Suppressor macrophage treated with lipopolysaccharide for 1 hour (primary cell): Measurements from ENCODE around the gene NEU2.
A peak's percentile ranks its signal among the peaks of the same experiment; 100 is the strongest.

Experiments used
- DNase-seq, 3 donors: peaks; one replicate each; pipeline ENCODE4 v3.0.0-alpha.2; 2020 to 2022

The NEU2 gene

DNA sequence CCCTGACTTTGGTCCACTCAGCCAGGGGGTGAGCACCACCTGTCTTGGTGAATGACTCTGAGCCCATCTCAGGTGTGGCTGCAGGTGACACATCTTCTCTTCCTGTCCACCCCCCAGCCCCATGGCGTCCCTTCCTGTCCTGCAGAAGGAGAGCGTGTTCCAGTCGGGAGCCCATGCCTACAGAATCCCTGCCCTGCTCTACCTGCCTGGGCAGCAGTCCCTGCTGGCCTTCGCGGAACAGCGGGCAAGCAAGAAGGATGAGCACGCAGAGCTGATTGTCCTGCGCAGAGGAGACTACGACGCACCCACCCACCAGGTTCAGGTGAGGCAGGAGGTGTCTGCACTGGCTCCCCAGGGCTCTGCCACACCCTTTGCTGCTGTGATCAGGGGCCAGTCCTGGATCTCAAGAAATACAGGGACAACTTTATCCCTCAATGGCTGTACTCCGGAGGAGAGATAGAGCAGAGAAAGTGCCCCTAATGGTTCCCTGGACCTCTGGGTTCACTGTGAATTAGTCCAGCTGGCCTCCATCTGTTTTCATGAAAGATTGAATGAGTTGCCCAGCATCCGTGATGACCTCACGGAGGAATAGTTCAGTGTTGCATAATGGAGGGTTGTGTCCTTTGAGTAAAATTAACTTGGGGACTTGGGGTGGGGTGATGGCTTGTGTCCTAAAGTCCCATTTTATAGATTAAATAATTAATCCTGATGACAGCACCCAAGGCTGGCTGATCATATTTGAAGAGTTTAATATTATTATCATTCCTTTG, at the start of gene NEU2:
TSS of gene NEU2 (plus strand) at position 122 of the 770 bp plus-strand sequence. CDS start at position 122, 0 bp downstream.
- no peak for DNase-seq

DNA sequence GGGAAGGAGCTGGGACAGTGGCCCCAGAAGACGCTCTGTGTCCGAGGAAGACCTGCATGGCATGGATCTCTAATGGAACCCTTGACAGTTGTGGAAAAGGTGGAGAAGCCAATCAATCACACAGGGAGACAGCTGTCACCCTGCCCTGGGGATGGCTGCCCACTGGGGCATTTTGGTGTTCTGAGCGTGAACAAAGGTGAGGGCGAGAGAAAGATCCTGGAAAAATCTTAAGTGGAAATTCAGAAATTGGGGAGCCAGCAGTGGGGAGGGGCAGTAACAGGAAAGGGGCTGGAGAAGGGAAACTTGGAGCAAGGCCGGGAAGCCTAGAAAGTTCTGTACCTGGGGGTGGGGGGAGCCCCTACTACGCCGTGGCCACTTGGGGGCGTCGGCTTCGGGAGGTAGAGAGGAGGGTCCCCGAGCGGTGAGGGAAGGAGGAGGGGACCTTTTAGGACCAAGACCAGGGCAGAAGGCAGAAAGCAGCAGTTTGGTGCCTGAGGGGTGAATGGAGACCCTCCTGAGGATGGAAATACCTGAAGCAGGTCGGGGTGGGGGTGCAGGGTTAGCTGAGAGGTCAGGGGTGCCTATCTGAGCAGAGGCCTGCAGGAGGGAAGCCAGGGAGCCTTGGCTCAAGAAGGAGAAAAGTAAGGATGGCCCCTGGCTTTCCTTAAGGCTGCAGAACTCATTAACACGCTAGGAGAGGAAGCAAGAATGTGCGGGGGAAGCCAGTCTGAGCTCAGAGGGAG, 49.4 kb upstream of the NEU2 start:
- DNase-seq: peak in 1 of 3 donors; percentile 10

DNA sequence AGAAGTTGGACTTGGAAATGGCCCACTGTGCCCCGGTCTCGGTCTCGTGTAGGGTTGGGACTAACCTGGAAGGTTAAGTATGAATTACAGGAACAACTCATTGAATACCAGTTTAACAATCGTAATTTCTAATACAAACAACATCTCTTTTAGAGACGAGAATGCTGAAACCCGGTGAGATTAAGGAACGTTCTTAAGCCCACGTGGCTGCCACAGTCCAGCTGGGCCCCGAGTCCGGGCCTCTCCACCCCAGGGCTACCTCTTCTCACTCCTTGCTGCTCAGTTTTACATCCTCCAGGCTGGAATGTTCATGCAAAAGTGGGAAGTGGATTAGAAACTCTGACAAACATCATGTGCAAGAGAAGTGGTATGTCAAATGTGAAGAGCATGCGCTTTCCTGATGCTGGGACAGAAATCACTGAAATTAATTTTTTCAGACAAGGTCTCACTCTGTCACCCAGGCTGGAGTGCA, 48.8 kb upstream of the NEU2 start:
- DNase-seq: no peak

DNA sequence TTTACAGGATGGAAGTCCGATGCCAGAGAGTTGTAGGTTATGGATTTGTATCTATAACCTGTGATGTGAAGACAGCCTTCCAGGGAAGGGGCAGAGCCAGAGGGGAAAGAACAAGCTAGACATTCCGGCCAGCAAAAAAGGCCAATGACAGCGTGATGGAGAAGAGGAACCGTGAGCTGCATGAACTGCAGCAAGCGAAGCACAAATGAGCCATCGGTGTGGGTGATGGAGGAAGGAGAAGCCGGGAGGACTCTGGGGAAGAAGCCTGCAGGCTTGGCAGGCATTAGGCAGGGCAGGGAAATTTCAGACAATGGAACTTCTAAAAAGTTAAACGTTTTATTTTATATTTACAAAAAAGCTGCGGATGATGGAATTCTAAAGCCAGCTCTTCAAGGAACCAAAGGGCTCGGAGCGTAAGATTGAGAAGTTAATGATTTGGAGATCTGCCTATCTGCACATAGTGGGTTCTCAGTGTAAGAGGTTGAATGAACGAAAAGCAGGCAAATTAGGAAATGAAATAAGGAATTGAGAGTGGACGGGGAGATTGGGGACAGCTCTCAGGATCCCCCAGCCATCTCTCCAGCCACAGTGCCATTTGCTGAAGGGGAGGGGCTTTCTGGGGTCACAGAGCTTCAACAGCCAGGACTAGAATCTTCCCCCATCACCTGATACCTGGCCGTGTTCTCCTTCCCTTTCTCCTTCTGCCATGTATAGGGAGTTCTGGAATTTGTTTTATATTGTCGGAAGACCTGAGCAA, 47.8 kb upstream of the NEU2 start:
- DNase-seq: peak; percentile 39 to 50 (median 47)

DNA sequence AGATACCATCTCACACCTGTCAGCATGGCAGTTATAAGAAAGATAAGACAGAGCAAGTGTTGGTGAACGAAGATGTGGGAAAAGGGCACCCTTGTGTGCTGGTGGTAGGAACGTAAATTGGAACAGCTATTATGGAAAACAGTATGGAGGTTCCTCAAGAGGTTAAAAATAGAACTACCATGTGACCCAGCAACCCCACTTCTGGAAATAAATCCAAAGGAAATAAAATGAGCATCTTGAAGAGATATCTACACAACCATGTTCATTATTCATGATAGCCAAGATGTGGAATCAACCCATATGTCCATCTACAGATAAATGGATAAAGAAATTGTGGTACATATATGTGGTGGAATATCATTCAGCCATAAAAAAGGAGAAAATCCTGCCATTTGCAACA, 46.3 kb upstream of the NEU2 start:
- DNase-seq: no peak

DNA sequence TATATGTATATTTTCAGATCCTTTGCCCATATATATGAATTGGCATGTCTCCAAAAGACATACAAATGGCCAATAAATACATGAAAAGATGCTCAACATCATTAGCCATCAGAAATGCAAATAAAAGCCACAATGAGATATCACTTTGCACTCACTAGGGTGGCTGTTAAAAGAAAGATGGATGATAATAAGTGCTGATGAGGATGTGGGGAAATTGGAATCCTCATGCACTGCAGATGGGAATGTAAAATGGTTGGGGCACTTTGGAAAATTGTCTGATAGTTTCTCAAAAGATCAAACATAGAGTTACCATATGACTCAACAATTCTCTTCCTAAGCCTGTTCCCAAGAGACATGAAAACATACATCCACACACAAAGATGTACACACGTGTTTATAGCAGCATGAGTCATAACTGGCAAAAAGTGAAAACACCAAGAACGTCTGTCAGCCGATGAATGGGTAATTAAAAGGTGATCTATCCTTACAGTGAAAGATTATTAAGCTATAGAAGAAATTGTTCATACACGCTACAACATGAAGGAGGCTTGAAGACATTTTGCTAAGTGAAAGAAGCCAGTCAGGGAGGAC, 39.1 kb upstream of the NEU2 start:
- no peak for DNase-seq

DNA sequence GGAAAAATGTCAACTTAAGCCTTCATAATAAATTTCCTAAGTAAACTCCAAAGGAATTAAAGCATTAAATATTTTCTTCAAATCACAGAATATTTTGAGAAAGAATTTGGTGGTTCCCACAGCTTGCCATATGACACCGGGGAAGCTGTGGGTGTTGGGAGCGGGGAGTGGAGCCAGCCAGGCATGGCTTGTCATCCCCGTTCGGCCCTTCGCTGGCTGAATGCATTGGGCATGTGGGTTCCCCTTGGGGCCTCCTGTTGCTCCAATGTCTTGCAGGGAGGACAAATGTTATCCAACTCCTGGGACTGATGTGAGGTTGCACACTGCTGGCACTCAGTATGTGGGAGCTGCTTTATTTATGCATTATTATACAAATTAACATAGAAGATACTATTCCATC, 38.0 kb upstream of the NEU2 start:
- DNase-seq: no peak

DNA sequence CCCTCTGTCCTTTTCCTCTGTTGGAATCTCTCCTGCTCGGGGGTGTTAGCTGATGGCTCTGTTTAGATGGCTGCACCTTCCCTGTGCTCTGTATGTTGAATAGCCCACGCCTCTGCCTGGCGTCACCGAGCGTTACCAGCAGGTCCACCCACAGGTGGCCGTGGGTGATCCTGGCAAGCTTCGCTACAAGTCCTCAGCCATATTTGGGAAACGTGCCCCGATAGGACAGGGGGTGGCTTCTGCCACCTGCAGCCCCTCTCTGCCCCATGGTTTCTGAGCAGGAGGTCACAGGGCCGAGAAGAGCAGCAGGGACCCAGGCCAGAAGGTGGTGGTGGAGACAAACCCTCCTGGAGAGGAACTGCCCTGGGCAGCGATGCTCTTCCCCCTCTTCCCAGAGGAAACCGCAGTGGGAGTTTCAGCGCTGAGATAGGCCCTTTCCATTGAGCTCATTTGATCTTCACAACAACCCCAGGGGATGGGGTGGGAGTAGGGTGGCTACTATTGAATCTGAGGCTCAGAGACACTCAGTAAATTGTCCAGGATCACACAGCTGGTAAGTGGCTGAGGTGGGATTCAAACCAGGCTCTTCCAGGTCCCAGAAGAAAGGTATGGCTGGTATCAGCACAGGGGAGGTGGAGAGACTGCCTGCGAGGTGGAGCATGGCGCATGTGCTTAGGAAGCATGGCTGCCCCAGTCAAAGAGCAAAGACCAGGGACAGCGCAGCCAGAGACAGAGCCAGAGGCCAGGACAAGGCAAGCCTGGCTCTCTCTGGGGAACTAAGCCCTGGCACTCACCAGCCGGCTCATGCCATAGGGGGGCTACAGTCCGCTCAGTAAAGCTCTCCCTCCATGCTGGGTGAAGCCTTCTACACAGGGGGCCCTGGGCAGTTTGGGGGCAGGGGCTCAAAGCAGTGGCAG, 34.5 kb upstream of the NEU2 start:
- no peak for DNase-seq

DNA sequence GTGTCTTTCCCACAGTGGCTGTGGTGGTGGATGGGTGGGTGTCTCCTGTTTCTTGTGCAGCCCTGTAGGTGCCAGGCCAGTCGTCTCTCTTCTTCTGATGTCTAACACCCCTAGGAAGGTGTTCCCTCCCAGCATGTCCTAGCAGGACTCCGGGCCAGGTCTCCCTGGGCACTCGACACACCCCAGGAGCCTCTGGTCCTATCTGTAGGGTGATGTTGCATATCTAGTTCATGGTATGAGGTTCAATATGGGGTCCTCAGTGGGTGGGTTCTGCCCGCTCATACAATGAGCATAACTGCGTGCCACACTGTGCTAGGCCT, 33.8 kb upstream of the NEU2 start:
- DNase-seq: no peak

DNA sequence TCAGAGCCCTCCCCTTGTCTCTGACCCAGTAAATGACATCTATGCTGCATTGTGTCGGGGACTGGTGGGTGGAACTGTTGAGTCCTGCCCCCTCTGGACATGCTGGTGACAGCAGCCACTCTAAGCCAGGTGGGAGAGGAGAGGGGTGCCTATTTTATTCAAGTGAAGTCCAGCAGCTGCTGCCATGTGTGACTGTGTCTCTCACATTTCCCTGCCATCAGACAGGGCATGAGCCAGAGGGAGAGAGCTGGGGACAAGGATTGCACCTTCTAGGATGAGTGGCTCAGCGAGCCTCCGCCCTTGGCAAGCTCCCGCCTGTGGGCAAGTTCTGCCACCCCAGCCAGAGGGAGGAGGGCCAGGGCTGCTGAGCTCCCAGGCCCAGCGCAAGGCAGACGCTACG, 33.1 kb upstream of the NEU2 start:
- no peak for DNase-seq

DNA sequence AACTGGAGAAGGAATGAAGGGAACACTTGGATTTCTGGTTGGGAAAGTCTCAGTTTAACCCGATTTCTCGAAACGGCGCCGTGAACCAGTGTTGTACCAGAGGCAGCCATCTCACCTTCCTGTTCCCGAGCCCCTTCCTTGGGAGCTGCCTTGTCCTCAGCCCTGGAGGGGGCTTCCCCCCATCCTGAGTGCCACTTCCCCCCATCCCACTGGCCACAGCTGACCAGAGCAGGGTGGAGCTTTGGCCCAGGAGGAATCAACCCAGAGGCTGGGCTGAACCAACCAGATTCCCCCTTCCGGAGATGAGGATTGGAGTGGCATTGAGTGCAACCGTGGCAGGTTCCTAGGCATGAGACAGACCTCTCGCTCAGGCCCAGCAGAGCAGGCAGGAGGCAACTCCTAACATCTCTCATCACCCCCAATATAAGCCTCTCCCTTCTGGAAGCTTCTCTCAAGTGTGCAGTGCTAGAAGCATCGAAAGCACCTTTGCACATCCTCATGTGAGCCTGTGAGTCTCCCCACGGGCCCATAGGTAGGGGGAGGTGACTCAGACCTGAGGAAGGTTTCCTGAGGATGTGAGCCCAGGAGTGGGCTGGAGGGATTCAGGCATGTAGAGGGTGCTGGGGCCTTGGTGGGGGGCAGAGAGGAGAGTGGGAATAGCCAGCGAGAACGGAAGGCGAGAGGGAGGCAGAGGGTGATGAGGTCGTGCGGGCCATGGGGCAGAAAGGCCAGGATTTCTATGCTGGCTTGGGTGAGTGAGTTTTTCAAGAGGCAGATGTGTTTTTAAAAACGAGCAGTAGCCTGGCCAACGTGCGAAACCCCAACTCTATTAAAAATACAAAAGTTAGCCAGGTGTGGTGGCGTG, 31.4 kb upstream of the NEU2 start:
- DNase-seq: no peak

DNA sequence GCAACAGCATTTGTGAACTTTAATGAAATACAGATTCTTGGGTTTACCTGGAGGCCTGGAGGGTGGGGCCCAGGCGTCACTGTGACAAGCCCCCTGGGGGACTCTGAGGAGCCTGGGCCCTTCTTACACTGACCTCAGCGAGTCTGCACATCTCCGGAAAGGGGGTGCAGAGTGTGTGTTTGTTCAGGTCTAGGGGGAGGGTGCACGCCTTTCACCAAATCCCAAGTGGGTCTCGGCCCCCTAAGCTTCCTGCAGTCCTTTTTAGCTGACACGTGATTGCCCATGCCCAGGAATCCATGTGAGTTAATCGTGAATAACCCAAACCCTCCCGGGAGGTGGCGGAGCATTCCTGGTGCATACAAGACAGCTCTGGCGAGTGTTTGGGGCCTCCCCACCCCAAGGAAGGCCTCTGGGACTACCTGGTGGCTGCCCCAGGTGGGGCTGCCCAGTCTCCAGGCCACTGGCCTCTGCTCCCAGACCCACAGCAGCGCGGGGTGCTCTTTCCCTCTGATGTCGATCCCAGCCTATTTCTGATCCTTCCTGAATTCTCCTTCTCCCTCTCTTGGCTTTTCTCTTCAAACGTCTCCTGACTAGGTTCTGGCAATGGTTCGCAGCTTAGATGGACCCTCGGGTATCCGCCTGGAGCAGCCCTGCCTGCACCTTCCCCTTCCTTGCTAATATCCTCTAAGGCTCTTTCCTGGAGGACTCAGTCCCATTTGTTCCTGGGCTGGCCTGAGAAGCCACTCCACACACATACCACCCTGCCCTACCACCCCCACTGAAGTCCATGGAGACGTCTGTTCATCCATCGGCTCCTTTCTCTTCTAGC, 29.4 kb upstream of the NEU2 start:
- no peak for DNase-seq

DNA sequence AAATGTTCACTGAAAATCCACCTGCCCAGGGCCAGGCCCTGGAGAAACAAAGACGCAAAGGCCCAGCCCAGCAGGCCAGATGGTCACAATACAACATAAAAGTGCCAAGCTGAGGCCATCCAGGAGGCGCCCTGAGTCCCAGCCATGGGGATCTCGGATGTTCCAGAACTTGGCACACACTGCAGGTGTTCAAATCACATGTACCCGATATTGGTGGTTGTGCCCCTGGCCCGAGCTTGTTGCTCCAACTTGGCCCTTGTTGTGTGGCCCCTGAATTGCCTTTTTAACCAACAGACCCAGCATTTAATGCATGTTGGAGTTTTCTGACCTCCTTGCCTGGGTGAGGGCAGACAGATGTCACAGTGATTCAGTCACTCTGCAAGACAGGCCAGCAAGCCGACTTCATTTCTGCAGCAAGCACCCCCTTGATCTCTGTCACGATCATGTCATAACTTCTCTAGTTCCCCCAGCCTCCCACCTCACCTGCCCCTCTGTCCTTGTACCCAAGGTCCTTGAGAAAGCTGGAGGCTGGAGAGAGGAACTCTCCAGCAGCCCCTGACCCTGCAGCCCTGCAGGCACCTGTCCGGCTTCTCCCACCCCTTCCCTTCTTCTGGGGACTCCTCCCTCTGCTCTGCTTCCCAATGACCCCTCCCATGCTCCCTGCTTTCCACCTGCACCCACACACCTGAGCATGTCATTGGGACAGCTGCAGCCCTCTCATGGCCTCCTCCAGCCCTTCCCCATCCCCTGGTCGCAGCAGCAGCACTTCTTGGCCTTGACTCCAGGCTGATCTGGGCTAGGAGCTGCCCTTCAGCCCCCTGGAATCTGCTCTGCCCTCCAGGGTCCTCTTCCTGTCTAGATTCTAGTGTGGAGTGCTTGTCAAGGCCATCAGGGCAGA, 28.6 kb upstream of the NEU2 start:
- DNase-seq: no peak

DNA sequence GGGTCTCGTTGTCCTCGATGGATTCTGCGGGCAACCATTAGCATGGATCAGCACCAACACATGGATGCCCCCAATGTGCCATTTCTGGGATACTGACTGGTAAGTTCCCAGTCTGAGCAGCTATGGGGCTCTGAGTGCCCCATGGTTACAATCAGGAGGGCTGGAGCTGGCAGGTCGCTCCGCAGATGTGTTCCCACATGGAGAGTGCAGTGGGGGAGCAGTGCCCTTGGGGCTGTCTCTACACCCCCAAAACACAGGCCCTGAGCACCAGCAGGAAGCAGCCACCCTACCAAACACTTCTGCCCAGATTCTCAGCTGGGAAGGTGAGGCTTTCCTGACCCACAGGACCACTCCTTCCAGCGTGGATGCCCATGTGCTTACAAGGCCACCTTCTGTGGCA, 27.4 kb upstream of the NEU2 start:
- DNase-seq: no peak

DNA sequence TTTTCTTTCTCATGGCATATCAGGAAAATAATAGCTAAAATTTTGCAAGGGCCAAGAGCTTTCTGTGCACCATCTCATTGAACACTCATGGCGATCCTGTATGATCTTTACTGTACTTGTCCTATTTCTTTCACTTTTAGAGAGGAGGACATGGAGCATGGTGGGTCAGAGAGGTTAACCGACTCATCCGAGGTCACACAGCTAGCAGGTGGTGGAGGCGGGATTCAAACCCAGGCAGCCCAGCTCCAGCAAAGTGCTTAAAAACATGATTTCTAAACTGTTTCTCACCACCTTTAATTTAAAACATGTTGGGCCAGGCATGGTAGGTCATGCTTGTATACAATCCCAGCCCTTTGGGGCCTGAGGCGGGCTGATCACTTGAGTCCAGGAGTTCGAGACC, 25.8 kb upstream of the NEU2 start:
- DNase-seq: no peak

DNA sequence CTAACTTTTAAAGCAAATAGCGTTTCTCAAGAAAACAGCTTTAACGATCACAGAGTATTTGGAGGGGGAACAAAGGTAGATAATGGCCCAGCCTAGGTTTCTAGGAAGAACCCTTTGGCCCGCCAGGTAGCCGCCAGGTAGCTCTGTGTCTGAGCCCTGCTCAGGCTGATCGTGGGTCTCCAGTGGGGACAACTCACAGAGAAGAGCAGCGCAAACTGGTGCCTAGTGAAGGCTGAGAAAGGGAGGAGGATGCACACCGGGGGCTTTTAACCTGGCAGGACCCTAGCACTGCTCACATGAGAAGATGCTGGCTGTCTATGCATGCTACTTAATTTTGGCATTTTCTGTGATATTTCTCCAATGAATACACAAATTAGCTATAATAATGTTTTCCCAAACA, 25.2 kb upstream of the NEU2 start:
- no peak for DNase-seq

DNA sequence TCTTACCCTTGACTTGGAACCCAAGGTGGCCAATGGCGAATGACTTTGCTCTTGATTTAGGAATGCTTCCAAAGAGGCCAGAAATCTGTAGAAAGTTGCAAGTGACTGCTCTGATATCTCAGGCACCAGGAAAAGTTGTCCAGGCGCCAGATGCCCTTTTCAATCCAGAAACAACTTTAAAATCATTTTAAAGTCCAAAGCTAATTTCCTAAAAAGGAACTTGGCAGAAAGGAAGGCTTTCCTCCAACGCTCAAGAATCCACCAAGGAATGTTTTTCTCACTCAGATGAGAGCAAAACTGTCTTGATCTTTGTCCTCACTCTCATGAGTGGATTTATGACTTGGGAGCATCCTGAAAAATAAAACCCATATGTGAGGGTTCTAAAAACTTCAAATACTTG, 24.7 kb upstream of the NEU2 start:
- no peak for DNase-seq

DNA sequence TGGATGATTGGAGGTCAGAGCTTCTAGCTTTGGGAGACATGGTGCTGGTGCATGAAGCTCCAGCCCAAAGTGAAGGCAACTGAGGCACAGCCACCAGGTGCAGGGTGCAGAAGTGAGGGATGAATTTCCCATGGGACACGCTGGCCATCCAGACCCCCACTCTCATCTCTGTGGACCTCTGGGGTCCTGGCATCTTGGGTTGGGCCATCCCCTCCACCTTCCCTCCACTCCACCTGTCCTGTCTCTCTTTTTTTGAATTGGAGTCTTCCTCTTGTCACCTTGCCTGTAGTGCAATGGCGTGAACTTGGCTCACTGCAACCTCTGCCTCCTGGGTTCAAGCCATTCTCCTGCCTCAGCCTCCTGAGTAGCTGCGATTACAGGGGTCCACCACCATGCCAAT, 22.8 kb upstream of the NEU2 start:
- no peak for DNase-seq

DNA sequence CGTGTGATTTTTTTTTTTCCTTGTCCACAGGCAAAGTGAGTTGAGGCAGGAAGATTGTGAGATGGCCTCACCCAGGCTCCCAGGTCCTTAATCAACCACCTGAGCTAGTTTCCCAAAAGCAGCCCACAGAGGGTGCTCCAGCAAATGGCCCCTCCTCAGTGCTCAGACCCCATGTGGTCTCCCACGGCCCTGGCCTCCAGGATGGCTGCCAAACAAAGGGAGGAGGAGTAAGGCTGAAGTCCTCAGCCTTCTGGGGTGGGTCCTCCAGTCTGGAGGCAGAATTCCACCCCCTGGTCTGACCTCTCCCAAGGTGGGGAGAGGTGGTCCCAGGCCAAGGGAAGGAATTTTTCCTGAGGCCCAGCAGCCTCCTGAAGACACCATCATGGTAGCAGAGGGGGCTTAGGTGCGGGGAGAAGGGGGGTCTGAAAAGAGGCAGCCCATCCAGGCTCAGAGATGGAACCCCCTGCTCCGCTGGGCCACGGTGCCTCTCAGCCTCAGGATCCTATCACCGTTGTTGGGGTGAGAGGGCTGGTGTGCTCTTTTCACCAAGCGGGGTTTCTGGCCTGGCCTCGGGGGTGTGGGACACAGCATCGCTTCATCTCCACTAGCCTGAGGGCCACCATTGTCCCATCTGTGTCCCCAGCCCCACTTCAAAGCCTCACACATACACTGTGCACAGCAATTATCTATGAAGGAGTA, 21.8 kb upstream of the NEU2 start:
- DNase-seq: no peak
